ENCODE data around the gene PHKB.
"Not testable (repeated sequence)": the region's sequence is repeated elsewhere in the genome, so short reads cannot be mapped to it uniquely, and the experiment has no call there.

The PHKB gene

DNA sequence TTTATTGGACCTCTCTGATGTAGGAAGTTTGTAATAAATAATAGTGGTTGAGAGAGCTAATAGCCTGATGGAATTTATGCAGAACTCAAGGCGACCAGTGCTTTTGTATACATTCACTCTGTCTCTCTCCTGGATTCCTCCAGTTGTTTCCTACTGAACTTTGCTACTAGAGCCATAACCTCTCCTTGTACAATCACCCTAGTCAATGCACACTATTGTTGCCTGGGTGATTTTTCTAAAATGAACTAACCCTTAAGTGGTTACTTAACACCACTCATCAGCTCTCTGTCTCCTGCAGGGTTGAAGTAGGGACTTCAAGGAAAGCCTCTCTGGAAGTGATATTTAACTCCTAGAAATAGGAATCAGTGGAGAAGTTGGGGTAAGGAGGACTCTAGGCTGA, 9.7 kb downstream of the PHKB start:
- Histone ChIP-seq H3K4me3 (ENCODE audit: low read length) (no peak overlapping the region), H3K9ac (ENCODE audit: low read depth, low read length) (no peak overlapping the region), H3K27me3 (ENCODE audit: control insufficient read depth, insufficient read depth, low read length) (no peaks in the 10 kb centered on the region), H3K9me3 (replicated peaks; ENCODE audit: low read length) (no peaks in the 10 kb centered on the region), H3K4me2 (ENCODE audit: low read length) (no peak overlapping the region), H3K4me1 (ENCODE audit: control insufficient read depth, insufficient read depth, low read length) (no peaks in the 10 kb centered on the region), H3K36me3 (ENCODE audit: insufficient read depth, low read length) (no peaks in the 10 kb centered on the region)

DNA sequence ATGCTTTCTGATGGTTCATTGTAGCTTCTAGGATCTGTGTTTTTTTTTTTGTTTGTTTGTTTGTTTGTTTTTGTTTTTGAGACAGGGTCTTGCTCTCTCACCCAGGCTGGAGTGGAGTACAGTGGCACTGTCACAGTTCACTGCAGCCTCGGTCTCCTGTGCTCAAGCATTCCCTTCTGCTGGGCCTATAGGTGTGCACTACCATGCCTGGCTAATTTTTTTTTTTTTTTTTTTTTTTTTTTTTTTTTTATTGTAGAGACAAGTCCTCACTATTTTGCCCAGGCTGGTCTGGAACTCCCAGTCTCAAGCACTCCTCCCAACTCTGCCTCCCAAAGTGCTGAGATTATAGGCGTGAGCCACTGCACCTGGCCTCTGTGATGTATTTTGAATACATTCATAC, 11.9 kb downstream of the PHKB start:
- not testable (repeated sequence) for H3K9ac ChIP-seq (ENCODE audit: low read depth, low read length); H3K36me3 ChIP-seq (ENCODE audit: insufficient read depth, low read length); H3K4me3 ChIP-seq (ENCODE audit: low read length); H3K4me1 ChIP-seq (ENCODE audit: control insufficient read depth, insufficient read depth, low read length); H3K9me3 ChIP-seq (replicated peaks; ENCODE audit: low read length); H3K4me2 ChIP-seq (ENCODE audit: low read length); H3K27me3 ChIP-seq (ENCODE audit: control insufficient read depth, insufficient read depth, low read length)

DNA sequence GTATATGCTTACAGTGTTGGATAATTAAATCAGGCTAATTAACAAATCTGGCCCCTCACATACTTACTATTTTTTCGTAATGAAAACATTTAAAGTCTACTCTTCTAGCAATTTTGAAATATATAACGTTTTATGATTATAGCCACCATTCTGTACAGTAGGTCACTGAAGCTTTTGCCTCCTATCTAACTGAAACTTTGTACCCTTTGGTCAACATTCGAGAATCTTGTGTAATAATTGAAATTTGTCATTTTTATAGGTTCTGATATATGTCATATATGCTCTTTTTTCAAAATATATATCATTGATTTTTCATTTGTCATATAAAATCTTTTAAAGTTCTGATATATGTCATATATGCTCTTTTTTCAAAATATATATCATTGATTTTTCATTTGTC, 12.7 kb downstream of the PHKB start:
- H3K9me3 ChIP-seq (replicated peaks; ENCODE audit: low read length) = no peaks in the 10 kb centered on the region
- H3K9ac ChIP-seq (ENCODE audit: low read depth, low read length) = no peak overlapping the region
- no peak overlapping the region for H3K4me2 ChIP-seq (ENCODE audit: low read length)
- H3K36me3 ChIP-seq (ENCODE audit: insufficient read depth, low read length) = no peaks in the 10 kb centered on the region
- no peaks in the 10 kb centered on the region for H3K27me3 ChIP-seq (ENCODE audit: control insufficient read depth, insufficient read depth, low read length)
- H3K4me3 ChIP-seq (ENCODE audit: low read length) = no peak overlapping the region
- no peaks in the 10 kb centered on the region for H3K4me1 ChIP-seq (ENCODE audit: control insufficient read depth, insufficient read depth, low read length)

DNA sequence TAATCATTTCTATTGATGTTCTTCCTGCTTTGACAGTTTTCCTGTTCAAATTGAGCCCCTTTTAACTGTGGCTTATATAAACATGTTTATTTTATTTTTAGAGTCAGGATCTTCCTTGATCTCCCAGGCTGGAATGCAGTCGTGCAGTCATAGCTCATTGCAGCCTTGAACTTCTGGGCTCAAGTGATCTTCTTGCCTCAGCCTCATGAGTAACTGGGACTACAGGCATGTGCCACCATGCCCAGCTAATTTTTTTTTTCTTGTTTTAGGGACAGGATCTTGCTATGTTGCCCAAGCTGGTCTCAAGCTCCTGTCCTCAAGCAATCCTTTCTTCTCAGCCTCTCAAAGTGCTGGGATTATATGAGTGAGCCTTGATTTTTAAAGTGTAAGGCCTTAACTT, 14.7 kb downstream of the PHKB start:
- Histone ChIP-seq H3K4me2 (ENCODE audit: low read length) (no peak overlapping the region), H3K36me3 (ENCODE audit: insufficient read depth, low read length) (no peaks in the 10 kb centered on the region), H3K9ac (ENCODE audit: low read depth, low read length) (no peak overlapping the region), H3K4me1 (ENCODE audit: control insufficient read depth, insufficient read depth, low read length) (no peaks in the 10 kb centered on the region), H3K4me3 (ENCODE audit: low read length) (no peak overlapping the region), H3K27me3 (ENCODE audit: control insufficient read depth, insufficient read depth, low read length) (no peaks in the 10 kb centered on the region), H3K9me3 (replicated peaks; ENCODE audit: low read length) (no peaks in the 10 kb centered on the region)

DNA sequence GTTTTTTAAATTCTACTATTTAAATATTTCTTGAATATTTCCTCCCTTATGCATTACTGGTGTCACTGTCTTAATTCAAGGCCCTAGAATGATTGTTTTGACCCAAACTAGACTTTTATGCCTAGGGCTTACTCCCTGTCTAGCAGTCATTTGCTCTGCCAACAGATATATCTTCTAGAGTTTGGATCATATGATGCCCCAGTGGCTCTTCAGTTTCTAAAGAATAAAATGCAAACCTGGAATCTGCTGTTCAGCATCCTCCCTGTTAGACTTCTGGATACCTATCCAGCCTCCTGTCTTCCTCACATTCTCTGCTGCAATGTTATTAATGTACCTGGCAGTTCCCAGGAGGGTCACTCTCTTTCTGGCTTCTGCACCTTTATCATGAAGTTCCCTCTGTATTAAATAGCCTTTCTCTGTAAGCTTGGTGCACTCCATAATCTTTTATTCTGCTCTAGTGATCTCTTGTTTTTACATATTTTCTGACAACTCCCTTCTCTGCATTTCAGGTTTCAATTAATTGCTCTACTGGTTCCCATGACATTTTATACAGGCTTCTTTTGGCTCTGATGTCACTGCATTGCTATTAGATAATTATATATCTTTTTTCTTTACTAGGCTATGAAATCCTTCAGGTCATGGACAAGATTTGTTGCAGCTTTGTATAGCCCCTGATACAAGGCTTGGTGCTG, 15.7 kb downstream of the PHKB start:
- Histone ChIP-seq H3K4me1 (ENCODE audit: control insufficient read depth, insufficient read depth, low read length) (no peaks in the 10 kb centered on the region), H3K9me3 (replicated peaks; ENCODE audit: low read length) (no peaks in the 10 kb centered on the region), H3K4me3 (ENCODE audit: low read length) (no peak overlapping the region), H3K4me2 (ENCODE audit: low read length) (no peak overlapping the region), H3K36me3 (ENCODE audit: insufficient read depth, low read length) (no peaks in the 10 kb centered on the region), H3K27me3 (ENCODE audit: control insufficient read depth, insufficient read depth, low read length) (no peaks in the 10 kb centered on the region), H3K9ac (ENCODE audit: low read depth, low read length) (no peak overlapping the region)

DNA sequence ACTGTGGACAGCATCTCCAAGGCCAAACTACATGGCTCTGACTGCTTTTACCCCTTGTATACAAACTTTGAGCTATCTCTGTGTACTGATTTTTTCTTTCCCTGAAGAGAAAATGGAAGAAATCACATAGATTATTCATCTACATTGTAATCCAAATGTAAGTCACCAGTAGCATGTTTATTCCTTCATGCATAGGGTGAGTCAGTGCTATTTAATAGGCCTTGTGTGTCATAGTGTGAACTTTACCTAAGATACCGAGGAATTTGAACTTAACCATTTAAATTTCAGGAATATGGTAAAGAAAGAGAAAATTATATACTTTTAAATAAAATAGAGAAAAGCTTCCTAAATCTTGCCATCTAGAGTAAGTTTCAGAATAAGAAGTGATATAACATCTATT, 16.5 kb downstream of the PHKB start:
- Histone ChIP-seq H3K9me3 (replicated peaks; ENCODE audit: low read length) (no peaks in the 10 kb centered on the region), H3K9ac (ENCODE audit: low read depth, low read length) (no peak overlapping the region), H3K4me2 (ENCODE audit: low read length) (no peak overlapping the region), H3K4me3 (ENCODE audit: low read length) (no peak overlapping the region), H3K36me3 (ENCODE audit: insufficient read depth, low read length) (no peaks in the 10 kb centered on the region), H3K27me3 (ENCODE audit: control insufficient read depth, insufficient read depth, low read length) (no peaks in the 10 kb centered on the region), H3K4me1 (ENCODE audit: control insufficient read depth, insufficient read depth, low read length) (no peaks in the 10 kb centered on the region)

DNA sequence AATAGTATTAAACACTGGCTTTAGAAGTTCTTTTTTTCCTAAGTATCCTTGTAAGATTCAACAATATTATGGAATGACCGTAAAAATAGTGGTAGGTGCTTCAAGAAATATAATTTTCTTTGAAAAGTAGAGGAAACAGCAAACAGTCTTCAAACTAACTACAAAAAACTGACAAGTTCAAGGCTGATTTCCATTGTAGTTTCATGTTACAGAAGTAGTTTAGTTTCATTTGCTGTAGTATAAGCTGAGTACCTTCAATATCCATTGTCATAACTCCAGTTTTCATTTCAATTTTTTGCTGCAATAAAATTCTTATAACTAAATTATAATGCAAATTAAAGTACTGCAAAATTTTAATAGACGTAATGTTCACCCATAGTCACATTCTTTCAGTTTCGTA, 19.3 kb downstream of the PHKB start:
- H3K4me2 ChIP-seq (ENCODE audit: low read length) = no peak overlapping the region
- no peak overlapping the region for H3K4me3 ChIP-seq (ENCODE audit: low read length)
- H3K27me3 ChIP-seq (ENCODE audit: control insufficient read depth, insufficient read depth, low read length) = no peaks in the 10 kb centered on the region

DNA sequence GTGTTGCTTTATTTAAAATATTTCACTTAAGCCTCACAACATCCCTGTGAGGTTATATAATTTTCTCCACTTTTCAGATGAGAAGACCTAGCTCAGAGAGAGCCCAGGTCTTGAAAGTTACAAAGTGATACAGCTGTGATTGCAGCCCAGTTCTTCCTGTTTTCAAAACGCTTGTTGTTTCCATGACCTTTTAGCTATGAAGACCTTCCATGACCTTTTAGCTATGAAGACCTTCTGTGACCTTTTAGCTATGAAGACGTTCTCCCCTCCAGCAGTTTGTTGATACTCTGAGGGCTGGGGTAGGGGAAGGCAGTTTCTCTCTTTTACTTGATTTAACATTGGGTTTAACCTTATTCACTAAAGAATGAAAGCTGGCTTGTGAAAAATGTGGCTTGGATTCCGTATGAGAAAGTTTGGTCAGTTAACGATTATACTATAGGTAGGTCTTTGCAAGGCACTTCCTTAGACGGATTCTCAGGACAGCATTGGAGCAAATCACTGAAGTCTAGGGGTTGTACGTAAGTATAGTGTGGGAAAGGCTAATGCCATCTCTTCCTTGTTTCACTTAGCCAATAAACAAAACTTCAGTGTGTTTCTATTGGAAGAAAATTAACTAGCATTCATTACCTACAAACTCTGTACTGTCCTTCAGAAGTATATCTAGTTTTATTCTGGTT, 20.7 kb downstream of the PHKB start:
- H3K4me2 ChIP-seq (ENCODE audit: low read length) = no peak overlapping the region
- H3K4me3 ChIP-seq (ENCODE audit: low read length) = no peak overlapping the region
- H3K9ac ChIP-seq (ENCODE audit: low read depth, low read length) = no peak overlapping the region
- no peaks in the 10 kb centered on the region for H3K36me3 ChIP-seq (ENCODE audit: insufficient read depth, low read length)
- no peaks in the 10 kb centered on the region for H3K4me1 ChIP-seq (ENCODE audit: control insufficient read depth, insufficient read depth, low read length)
- no peaks in the 10 kb centered on the region for H3K27me3 ChIP-seq (ENCODE audit: control insufficient read depth, insufficient read depth, low read length)
- no peaks in the 10 kb centered on the region for H3K9me3 ChIP-seq (replicated peaks; ENCODE audit: low read length)

More for the DNA sequence above, 19.3 kb downstream of the PHKB start:
- H3K9ac ChIP-seq (ENCODE audit: low read depth, low read length) = no peak overlapping the region
- H3K9me3 ChIP-seq (replicated peaks; ENCODE audit: low read length) = no peaks in the 10 kb centered on the region
- H3K36me3 ChIP-seq (ENCODE audit: insufficient read depth, low read length) = no peaks in the 10 kb centered on the region
- no peaks in the 10 kb centered on the region for H3K4me1 ChIP-seq (ENCODE audit: control insufficient read depth, insufficient read depth, low read length)

DNA sequence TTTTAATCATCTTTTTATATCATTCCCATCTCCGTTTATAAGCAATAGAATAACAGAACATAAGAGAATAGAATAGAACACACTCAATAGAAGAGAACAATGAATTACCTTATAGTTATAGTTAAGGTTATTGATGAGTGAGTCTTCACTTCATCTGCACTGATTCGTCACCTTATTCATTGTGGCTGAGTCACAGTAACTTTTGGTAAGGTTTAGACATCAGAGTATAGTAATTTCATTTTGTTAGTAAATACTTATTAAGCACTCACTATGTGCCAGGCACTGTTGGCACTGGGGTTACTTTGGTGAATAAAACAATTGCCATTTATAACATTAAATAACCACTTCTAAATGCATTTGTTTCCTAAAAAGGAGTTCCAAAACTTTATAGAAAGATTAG, 22.5 kb downstream of the PHKB start:
- no peaks in the 10 kb centered on the region for H3K9me3 ChIP-seq (replicated peaks; ENCODE audit: low read length)
- H3K4me1 ChIP-seq (ENCODE audit: control insufficient read depth, insufficient read depth, low read length) = no peaks in the 10 kb centered on the region
- no peaks in the 10 kb centered on the region for H3K36me3 ChIP-seq (ENCODE audit: insufficient read depth, low read length)
- no peak overlapping the region for H3K4me3 ChIP-seq (ENCODE audit: low read length)
- no peaks in the 10 kb centered on the region for H3K27me3 ChIP-seq (ENCODE audit: control insufficient read depth, insufficient read depth, low read length)
- H3K4me2 ChIP-seq (ENCODE audit: low read length) = no peak overlapping the region
- no peak overlapping the region for H3K9ac ChIP-seq (ENCODE audit: low read depth, low read length)

DNA sequence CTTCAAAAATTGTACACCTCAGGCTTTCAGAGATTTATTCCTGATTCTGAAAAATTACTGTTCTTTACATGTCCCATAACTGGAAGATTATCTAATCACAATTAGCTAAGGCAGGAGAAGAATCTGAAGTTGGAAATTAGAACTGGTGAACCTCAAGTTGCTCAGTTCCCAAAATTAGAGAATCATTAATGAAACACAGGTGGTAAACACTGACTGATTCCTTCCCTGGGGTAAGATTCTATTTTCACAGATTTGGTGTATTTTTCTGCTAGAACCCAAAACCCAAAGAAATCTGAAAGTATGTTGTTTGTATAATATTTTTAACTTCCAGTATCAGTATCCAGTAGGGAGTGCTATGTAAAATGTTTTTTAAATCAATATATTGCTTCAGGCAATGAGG, 25.7 kb downstream of the PHKB start:
- Histone ChIP-seq H3K9ac (ENCODE audit: low read depth, low read length) (no peak overlapping the region), H3K4me1 (ENCODE audit: control insufficient read depth, insufficient read depth, low read length) (no peaks in the 10 kb centered on the region), H3K4me2 (ENCODE audit: low read length) (no peak overlapping the region), H3K27me3 (ENCODE audit: control insufficient read depth, insufficient read depth, low read length) (no peaks in the 10 kb centered on the region), H3K4me3 (ENCODE audit: low read length) (no peak overlapping the region), H3K36me3 (ENCODE audit: insufficient read depth, low read length) (no peaks in the 10 kb centered on the region), H3K9me3 (replicated peaks; ENCODE audit: low read length) (peaks cover 6% of the 10 kb centered on the region)

DNA sequence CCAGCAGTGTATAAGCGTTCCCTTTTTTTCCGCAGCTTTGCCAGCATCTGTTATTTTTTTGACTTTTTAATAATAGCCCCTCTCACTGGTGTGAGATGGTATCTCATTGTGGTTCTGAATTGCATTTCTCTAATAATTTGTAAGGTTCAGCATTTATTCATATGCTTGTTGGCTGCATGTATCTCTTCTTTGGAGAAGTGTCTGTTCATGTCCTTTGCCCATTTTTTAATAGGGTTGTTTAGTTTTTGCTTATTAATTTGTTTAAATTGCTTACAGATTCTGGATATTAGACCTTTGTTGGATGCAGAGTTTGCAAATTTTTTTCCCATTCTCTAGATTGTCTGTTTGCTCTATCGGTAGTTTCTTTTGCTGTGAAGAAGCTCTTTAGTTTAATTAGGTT, 26.9 kb downstream of the PHKB start:
- H3K27me3 ChIP-seq (ENCODE audit: control insufficient read depth, insufficient read depth, low read length) = no peaks in the 10 kb centered on the region
- H3K36me3 ChIP-seq (ENCODE audit: insufficient read depth, low read length) = no peaks in the 10 kb centered on the region
- no peak overlapping the region for H3K9ac ChIP-seq (ENCODE audit: low read depth, low read length)
- H3K4me2 ChIP-seq (ENCODE audit: low read length) = no peak overlapping the region
- H3K9me3 ChIP-seq (replicated peaks; ENCODE audit: low read length) = peaks cover 6% of the 10 kb centered on the region
- peaks cover 5% of the 10 kb centered on the region for H3K4me1 ChIP-seq (ENCODE audit: control insufficient read depth, insufficient read depth, low read length)
- H3K4me3 ChIP-seq (ENCODE audit: low read length) = no peak overlapping the region

DNA sequence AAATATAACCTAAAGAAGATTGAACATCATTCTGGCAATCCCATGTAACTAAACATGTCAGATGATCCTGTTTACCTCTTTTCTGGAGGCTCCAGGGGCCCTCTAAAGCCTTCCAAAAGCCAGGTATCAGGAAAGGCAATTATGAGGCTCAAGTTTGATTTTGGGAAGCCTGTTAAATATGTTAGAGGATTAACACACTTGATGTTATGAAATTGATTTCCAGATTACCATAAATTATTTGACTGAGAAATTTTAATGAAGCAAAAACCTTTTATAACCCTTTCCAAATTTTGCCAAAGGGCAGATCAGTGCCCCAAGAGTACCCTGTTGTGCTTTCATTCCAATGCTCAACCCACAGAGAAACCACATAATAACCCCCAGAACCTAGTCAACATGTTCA, 29.3 kb downstream of the PHKB start:
- no peaks in the 10 kb centered on the region for H3K27me3 ChIP-seq (ENCODE audit: control insufficient read depth, insufficient read depth, low read length)
- no peak overlapping the region for H3K4me3 ChIP-seq (ENCODE audit: low read length)
- no peaks in the 10 kb centered on the region for H3K36me3 ChIP-seq (ENCODE audit: insufficient read depth, low read length)
- no peak overlapping the region for H3K4me2 ChIP-seq (ENCODE audit: low read length)
- peaks cover 9% of the 10 kb centered on the region for H3K4me1 ChIP-seq (ENCODE audit: control insufficient read depth, insufficient read depth, low read length)
- H3K9me3 ChIP-seq (replicated peaks; ENCODE audit: low read length) = peaks cover 6% of the 10 kb centered on the region
- H3K9ac ChIP-seq (ENCODE audit: low read depth, low read length) = no peak overlapping the region

All from skeletal muscle satellite cell (primary cell).